CD14-positive monocyte (primary cell): ENCODE results near the gene UGT2B10. TPM values are rescaled to one million over a fixed set of nuclear protein-coding genes. Genes with fewer than 3 reads are reported as not detected.

Experiments used
- DNase-seq, 3 donors: peaks; one replicate each; pipeline ENCODE4 v3.0.0-alpha.2; 2011 to 2022
- H2AFZ ChIP-seq: 2 replicates; pipeline ENCODE4 v1.6.0; 2012; ENCODE audit warnings: mild to moderate bottlenecking, low read depth, low read length, inconsistent platforms; ENCODE audit not compliant: insufficient read depth, poor library complexity, severe bottlenecking
- H3K27ac ChIP-seq, 2 donors: 1 replicate in 1 of 2; 2 replicates in 1 of 2; pipeline ENCODE4 v1.5.1; 2012 to 2013; ENCODE audit warnings: low read length in 2 of 2, control low read depth in 1 of 2, inconsistent platforms in 1 of 2, low read depth in 1 of 2, mild to moderate bottlenecking in 1 of 2
- H3K27me3 ChIP-seq, 2 donors: one replicate each; pipeline versions ENCODE4 v1.6.0 to v1.6.1; 2011 to 2013; ENCODE audit warnings: low read length in 2 of 2; ENCODE audit not compliant: control insufficient read depth in 2 of 2, insufficient read depth in 2 of 2
- H3K36me3 ChIP-seq, 2 donors: replicated peaks in 1 of 2; 1 replicate in 1 of 2; 2 replicates in 1 of 2; pipeline versions ENCODE4 v1.5.1 to v1.6.1; 2012 to 2013; ENCODE audit warnings: low read length in 2 of 2, control low read depth in 1 of 2, inconsistent platforms in 1 of 2, mild to moderate bottlenecking in 1 of 2; ENCODE audit not compliant: insufficient read depth in 2 of 2, control insufficient read depth in 1 of 2
- H3K4me1 ChIP-seq, 2 donors: 1 replicate in 1 of 2; 2 replicates in 1 of 2; pipeline versions ENCODE4 v1.5.1 to v1.6.1; 2012 to 2013; ENCODE audit warnings: low read length in 2 of 2, control low read depth in 1 of 2, inconsistent platforms in 1 of 2, mild to moderate bottlenecking in 1 of 2, moderate library complexity in 1 of 2; ENCODE audit not compliant: insufficient read depth in 2 of 2, control insufficient read depth in 1 of 2
- H3K4me2 ChIP-seq: replicated peaks from 2 replicates; pipeline ENCODE3; 2012; ENCODE audit warnings: low read length, moderate library complexity, mild to moderate bottlenecking; ENCODE audit not compliant: poor library complexity, severe bottlenecking; ENCODE audit errors: extremely low read depth
- H3K4me3 ChIP-seq, 3 experiments: fragments of 200-600 bp in 1 of 3; sonication (generic) in 1 of 3; replicated peaks in 1 of 3; 1 replicate in 2 of 3; 2 replicates in 1 of 3; pipeline ENCODE4 v1.5.1; 2011 to 2013; ENCODE audit warnings: low read length in 3 of 3, mild to moderate bottlenecking in 3 of 3, control low read depth in 2 of 3, low read depth in 2 of 3, inconsistent platforms in 1 of 3, moderate library complexity in 1 of 3
- H3K79me2 ChIP-seq: 2 replicates; pipeline ENCODE4 v1.6.0; 2012; ENCODE audit warnings: mild to moderate bottlenecking, control low read depth, inconsistent platforms, low read length, moderate library complexity; ENCODE audit not compliant: insufficient read depth
- H3K9ac ChIP-seq: 2 replicates; pipeline ENCODE4 v1.6.0; 2017; ENCODE audit warnings: low read length, mild to moderate bottlenecking; ENCODE audit not compliant: insufficient read depth, poor library complexity, severe bottlenecking
- H3K9me3 ChIP-seq, 2 donors: replicated peaks in 1 of 2; 1 replicate in 1 of 2; 2 replicates in 1 of 2; pipeline versions ENCODE4 v1.5.1 to v1.6.1; 2012 to 2013; ENCODE audit warnings: low read length in 2 of 2, control low read depth in 1 of 2; ENCODE audit not compliant: control insufficient read depth in 1 of 2, insufficient read depth in 1 of 2
- H4K20me1 ChIP-seq: 2 replicates; pipeline ENCODE4 v1.6.0; 2012; ENCODE audit warnings: mild to moderate bottlenecking, low read length, control low read depth, moderate library complexity; ENCODE audit not compliant: insufficient read depth
- H3K27ac Mint-ChIP-seq, 7 donors: one replicate each; pipeline ENCODE4 v1.8.0; 2020; ENCODE audit warnings: mild to moderate bottlenecking in 7 of 7, mixed read lengths in 7 of 7, moderate library complexity in 6 of 7, inconsistent platforms in 2 of 7
- H3K27me3 Mint-ChIP-seq, 3 donors: one replicate each; pipeline ENCODE4 v1.8.0; 2021 to 2022; ENCODE audit warnings: low read depth in 3 of 3, mild to moderate bottlenecking in 3 of 3, mixed read lengths in 3 of 3, moderate library complexity in 3 of 3, inconsistent platforms in 1 of 3
- H3K36me3 Mint-ChIP-seq, 2 donors: one replicate each; pipeline ENCODE4 v1.8.0; 2020; ENCODE audit warnings: mixed read lengths in 2 of 2, inconsistent platforms in 1 of 2, mild to moderate bottlenecking in 1 of 2
- H3K4me1 Mint-ChIP-seq: one replicate; pipeline ENCODE4 v1.8.0; 2020; ENCODE audit warnings: mild to moderate bottlenecking, mixed read lengths
- H3K4me3 Mint-ChIP-seq, 2 donors: one replicate each; pipeline ENCODE4 v1.8.0; 2020; ENCODE audit warnings: mild to moderate bottlenecking in 2 of 2, mixed read lengths in 2 of 2, moderate library complexity in 1 of 2
- H3K9me3 Mint-ChIP-seq, 7 donors: one replicate each; pipeline ENCODE4 v1.8.0; 2020 to 2022; ENCODE audit warnings: mixed read lengths in 7 of 7, mild to moderate bottlenecking in 6 of 7, moderate library complexity in 6 of 7, inconsistent platforms in 2 of 7
- WGBS: methylation state at CpG from one replicate; pipeline ENCODE4 v1.1.5; 2013; ENCODE audit warnings: missing lambda C conversion rate; ENCODE audit not compliant: insufficient coverage; 5-methylcytosine and 5-hydroxymethylcytosine counted together
- intact Hi-C, 2 donors: fragments of 100-400 bp; cut with micrococcal nuclease; formaldehyde crosslinking; loops; one replicate each; pipeline versions ENCODE4 v1.15.0 to v1.15.1; 2023
- polyA plus RNA-seq, 3 donors: library from polyadenylated mRNA; depleted of rRNA in 1 of 3; unstranded in 2 of 3; stranded (reverse) in 1 of 3; fragments of 300-500 nt in 2 of 3; fragments of >200 nt in 1 of 3; fragmentation: Illumina TruSeq in 2 of 3; gene quantifications; 1 replicate in 2 of 3; 2 replicates in 1 of 3; pipeline ENCODE4 v1.2.3, GENCODE V29; 2012 to 2021
- TF ChIP-seq, protein P1 (sequence below): fragments of 200-600 bp; IDR thresholded peaks from one replicate; pipeline ENCODE4 v1.8.0; 2022; ENCODE audit warnings: antibody characterized with exemption, mild to moderate bottlenecking

Gene UGT2B10
- polyA plus RNA-seq, 3 donors: not detected

DNA sequence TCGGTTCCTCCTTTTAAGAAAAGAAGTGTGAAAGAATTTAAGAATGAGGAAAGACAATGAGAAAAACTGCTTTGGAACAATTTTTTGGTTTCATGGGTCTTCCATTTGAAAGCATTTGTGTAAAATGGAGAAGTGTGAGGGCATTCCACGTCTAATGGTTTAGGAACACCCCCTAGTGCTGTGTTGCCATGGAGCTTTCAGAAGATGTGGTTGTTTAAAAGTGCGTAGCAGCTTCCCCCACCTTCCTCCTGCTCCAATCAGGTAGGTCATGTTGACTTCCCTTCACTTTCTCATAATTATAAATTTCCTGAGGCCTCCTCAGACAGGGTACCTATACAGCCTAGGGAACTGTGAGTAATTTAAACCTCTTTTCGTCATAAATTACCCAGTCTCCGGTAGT is 50.0 kb downstream of the UGT2B10 start:
- no peak overlapping the region for H3K27ac ChIP-seq
- Mint-ChIP-seq H3K4me3 (no peak overlapping the region), H3K27ac (no peak overlapping the region), H3K36me3 (no peaks in the 10 kb centered on the region), H3K27me3 (no peaks in the 10 kb centered on the region), H3K9me3 (peaks cover 0 to 3% (median 0%) of the 10 kb centered on the region in 7 donors), H3K4me1 (no peaks in the 10 kb centered on the region)
- no peak overlapping the region for H3K4me2 ChIP-seq
- TF ChIP-seq, protein P1, sequence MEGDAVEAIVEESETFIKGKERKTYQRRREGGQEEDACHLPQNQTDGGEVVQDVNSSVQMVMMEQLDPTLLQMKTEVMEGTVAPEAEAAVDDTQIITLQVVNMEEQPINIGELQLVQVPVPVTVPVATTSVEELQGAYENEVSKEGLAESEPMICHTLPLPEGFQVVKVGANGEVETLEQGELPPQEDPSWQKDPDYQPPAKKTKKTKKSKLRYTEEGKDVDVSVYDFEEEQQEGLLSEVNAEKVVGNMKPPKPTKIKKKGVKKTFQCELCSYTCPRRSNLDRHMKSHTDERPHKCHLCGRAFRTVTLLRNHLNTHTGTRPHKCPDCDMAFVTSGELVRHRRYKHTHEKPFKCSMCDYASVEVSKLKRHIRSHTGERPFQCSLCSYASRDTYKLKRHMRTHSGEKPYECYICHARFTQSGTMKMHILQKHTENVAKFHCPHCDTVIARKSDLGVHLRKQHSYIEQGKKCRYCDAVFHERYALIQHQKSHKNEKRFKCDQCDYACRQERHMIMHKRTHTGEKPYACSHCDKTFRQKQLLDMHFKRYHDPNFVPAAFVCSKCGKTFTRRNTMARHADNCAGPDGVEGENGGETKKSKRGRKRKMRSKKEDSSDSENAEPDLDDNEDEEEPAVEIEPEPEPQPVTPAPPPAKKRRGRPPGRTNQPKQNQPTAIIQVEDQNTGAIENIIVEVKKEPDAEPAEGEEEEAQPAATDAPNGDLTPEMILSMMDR: no peak
- no peaks in the 10 kb centered on the region for H3K36me3 ChIP-seq
- H3K79me2 ChIP-seq: no peaks in the 10 kb centered on the region
- H3K27me3 ChIP-seq: no peaks in the 10 kb centered on the region
- no peak overlapping the region for H3K4me3 ChIP-seq
- no peaks in the 10 kb centered on the region for H3K9me3 ChIP-seq
- no peaks in the 10 kb centered on the region for H3K4me1 ChIP-seq
- DNase-seq: no peak
- no peak overlapping the region for H2AFZ ChIP-seq
- no peak overlapping the region for H3K9ac ChIP-seq
- no peaks in the 10 kb centered on the region for H4K20me1 ChIP-seq
- WGBS: no CpG with 5 or more reads among the region's 5 CpGs
- intact Hi-C loops: no loop called here

DNA sequence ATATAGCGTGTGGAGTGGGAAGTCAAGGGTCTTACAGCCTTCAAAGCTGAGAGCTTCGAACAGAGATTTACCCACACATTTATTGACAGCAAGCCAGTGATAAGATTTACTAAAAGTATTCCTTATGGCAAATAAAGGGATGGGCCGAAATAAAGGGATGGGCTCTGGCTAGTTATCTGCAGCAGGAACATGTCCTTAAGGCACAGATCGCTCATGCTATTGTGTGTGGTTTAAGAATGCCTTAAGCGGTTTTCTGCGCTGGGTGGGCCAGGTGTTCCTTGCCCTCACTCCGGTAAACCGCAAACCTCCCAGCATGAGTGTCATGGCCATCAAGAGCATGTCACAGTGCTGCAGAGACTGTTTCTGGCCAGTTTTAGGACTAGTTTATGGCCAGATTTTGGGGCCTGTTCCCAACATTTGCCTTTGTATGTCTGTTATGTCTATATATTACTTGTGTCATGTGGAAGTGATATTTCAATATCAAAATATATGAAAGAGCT is 53.5 kb downstream of the UGT2B10 start:
- TF ChIP-seq, protein P1: no peak
- Histone ChIP-seq H3K4me3 (no peak overlapping the region), H4K20me1 (no peaks in the 10 kb centered on the region), H3K36me3 (no peaks in the 10 kb centered on the region), H3K4me1 (no peaks in the 10 kb centered on the region), H3K79me2 (no peaks in the 10 kb centered on the region), H2AFZ (no peak overlapping the region), H3K4me2 (no peak overlapping the region), H3K27me3 (no peaks in the 10 kb centered on the region), H3K27ac (no peak overlapping the region), H3K9me3 (no peaks in the 10 kb centered on the region), H3K9ac (no peak overlapping the region)
- Mint-ChIP-seq H3K4me3 (no peak overlapping the region), H3K27me3 (peaks cover 0 to 1% (median 0%) of the 10 kb centered on the region in 3 donors), H3K36me3 (no peaks in the 10 kb centered on the region), H3K4me1 (no peaks in the 10 kb centered on the region), H3K9me3 (no peaks in the 10 kb centered on the region), H3K27ac (no peak overlapping the region)
- no peak for DNase-seq
- intact Hi-C loops: no loop called here
- WGBS: 75% methylated on average over 2 of the region's 8 CpGs
